Tibial nerve (tissue), 4 donors: ENCODE results near the gene GPC3.

Experiments used
- EP300 ChIP-seq, 2 donors: sonication (generic); formaldehyde crosslinking; IDR thresholded peaks; one replicate each; pipeline ENCODE4 v1.6.1; 2017; ENCODE audit warnings: antibody characterized with exemption in 2 of 2, mild to moderate bottlenecking in 1 of 2
- TF ChIP-seq, protein P1 (sequence below), 5 experiments: fragments of 200-600 bp in 3 of 5; fragments of 450-650 bp in 2 of 5; sonication (generic) in 3 of 5; IDR thresholded peaks; one replicate each; pipeline ENCODE4 v1.5.1; 2016 to 2019; ENCODE audit warnings: antibody characterized with exemption in 5 of 5, mild to moderate bottlenecking in 3 of 5, moderate library complexity in 2 of 5

- TF ChIP-seq, protein P1, sequence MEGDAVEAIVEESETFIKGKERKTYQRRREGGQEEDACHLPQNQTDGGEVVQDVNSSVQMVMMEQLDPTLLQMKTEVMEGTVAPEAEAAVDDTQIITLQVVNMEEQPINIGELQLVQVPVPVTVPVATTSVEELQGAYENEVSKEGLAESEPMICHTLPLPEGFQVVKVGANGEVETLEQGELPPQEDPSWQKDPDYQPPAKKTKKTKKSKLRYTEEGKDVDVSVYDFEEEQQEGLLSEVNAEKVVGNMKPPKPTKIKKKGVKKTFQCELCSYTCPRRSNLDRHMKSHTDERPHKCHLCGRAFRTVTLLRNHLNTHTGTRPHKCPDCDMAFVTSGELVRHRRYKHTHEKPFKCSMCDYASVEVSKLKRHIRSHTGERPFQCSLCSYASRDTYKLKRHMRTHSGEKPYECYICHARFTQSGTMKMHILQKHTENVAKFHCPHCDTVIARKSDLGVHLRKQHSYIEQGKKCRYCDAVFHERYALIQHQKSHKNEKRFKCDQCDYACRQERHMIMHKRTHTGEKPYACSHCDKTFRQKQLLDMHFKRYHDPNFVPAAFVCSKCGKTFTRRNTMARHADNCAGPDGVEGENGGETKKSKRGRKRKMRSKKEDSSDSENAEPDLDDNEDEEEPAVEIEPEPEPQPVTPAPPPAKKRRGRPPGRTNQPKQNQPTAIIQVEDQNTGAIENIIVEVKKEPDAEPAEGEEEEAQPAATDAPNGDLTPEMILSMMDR (IDR thresholded peaks at IDR 0.05): no peak
- no peak for TF ChIP-seq EP300 (IDR thresholded peaks at IDR 0.05)
Observed at GRCh38 chrX:133561251-133561650, 424.1 kb downstream of the GPC3 start.
